Measurements from ENCODE around the gene AURKAIP1. TPM values are rescaled to one million over a fixed set of nuclear protein-coding genes. Genes with fewer than 3 reads are reported as not detected.

Gene AURKAIP1
- total and polyA plus RNA-seq, 9 of the 15 experiments (the other 6 are each of a cell fraction or from before 2014, with no cell fraction given) = 7.8 to 478 (median 92.0) TPM

- peak within 1 kb of the TSS in 1 of 2 experiments; percentile 55; a peak in 1 of 4 replicates for H3K9ac ChIP-seq (ENCODE audit: insufficient read depth in 1 of 2, low read depth in 2 of 2, low read length in 2 of 2)
- no peaks in the 10 kb centered on the region for H3K27me3 ChIP-seq (ENCODE audit: control insufficient read depth in 2 of 2, insufficient read depth in 2 of 2, low read length in 2 of 2)
- peaks cover 4% of the 10 kb centered on the region for H3K9me1 ChIP-seq (ENCODE audit: control insufficient read depth, insufficient read depth, low read length)
- peaks cover 0 to 94% of the 10 kb centered on the region in 2 experiments; a peak in 2 of 5 replicates for H3K4me1 ChIP-seq (replicated peaks in 1 of 2; ENCODE audit: control insufficient read depth in 2 of 2, insufficient read depth in 2 of 2, low read length in 2 of 2)
- no peak for ATAC-seq
- in situ Hi-C loops (cut with MboI) = no loop called here
- H3K79me2 ChIP-seq (ENCODE audit: control insufficient read depth, insufficient read depth, low read length) = peaks cover 2% of the 10 kb centered on the region; the same call in 1 of the 3 replicates
- ChIA-PET POLR2A (interaction anchor here (0.6 to 1.7 kb wide), 6 partner anchors 11 to 38 kb away, joined by 3 to 9 read pairs (median 4); no protein-coding TSS in a partner anchor), CTCF (ENCODE audit: low intra/inter-chr PET ratio) (no interaction called here)
- BruUV-seq (replicated peaks) = no TSS peak
- H3K9me3 ChIP-seq (replicated peaks; ENCODE audit: control insufficient read depth, insufficient read depth, low read depth, low read length) = peaks cover 6% of the 10 kb centered on the region
- H3K27ac ChIP-seq (ENCODE audit: extremely low read depth, low read depth, low read length) = no peak within 1 kb of the TSS
- H3K36me3 ChIP-seq (ENCODE audit: control insufficient read depth, insufficient read depth, low read length) = peaks cover 34% of the 10 kb centered on the region; the same call in 1 of the 3 replicates
- intact Hi-C loops (cut with micrococcal nuclease) = no loop called here
- H2AFZ ChIP-seq (ENCODE audit: low read depth, low read length) = no peak within 1 kb of the TSS
- 72% methylated on average over 40 of the region's 41 CpGs for WGBS (ENCODE audit: insufficient coverage, low coverage, missing lambda C conversion rate)
- H3K4me3 ChIP-seq = no peak within 1 kb of the TSS
- FAIRE-seq = no peak
- no peak within 1 kb of the TSS for H3K4me2 ChIP-seq (ENCODE audit: insufficient read depth, low read length)
- DNase-seq (ENCODE audit: extremely low read depth in 1 of 4, low spot score in 3 of 4) = no peak
- H4K20me1 ChIP-seq (replicated peaks; ENCODE audit: control insufficient read depth, insufficient read depth, low read length) = peaks cover 12% of the 10 kb centered on the region; the same call in 1 of the 2 replicates
- TF ChIP-seq SUPT5H (IDR thresholded peaks at IDR 0.05) (0 out of 2 replicates have a peak, but pooled peaks have one; percentile 39), POLR2A (conservative IDR thresholded peaks at IDR 0.05) (no peak; the same call in 1 of the 2 replicates), PCBP1 (IDR thresholded peaks at IDR 0.05; ENCODE audit: low read depth, low read length, poor library complexity, severe bottlenecking) (no peak), HNRNPK (IDR thresholded peaks at IDR 0.05; ENCODE audit: low read depth, low read length, poor library complexity, severe bottlenecking) (no peak), ZC3H11A (IDR thresholded peaks at IDR 0.05; ENCODE audit: low read depth, low read length) (no peak), ZBED1 (IDR thresholded peaks at IDR 0.05) (no peak), PHF8 (IDR thresholded peaks at IDR 0.05; ENCODE audit: borderline replicate concordance, low read length) (no peak), ZBTB9 (CRISPR knock-in tag; IDR thresholded peaks at IDR 0.05) (no peak), ZNF551 (CRISPR knock-in tag; IDR thresholded peaks at IDR 0.05) (no peak), RFX5 (IDR thresholded peaks at IDR 0.05; ENCODE audit: low read depth, low read length) (no peak), HBP1 (CRISPR knock-in tag; IDR thresholded peaks at IDR 0.05) (no peak), CHCHD3 (CRISPR knock-in tag; IDR thresholded peaks at IDR 0.05) (no peak), ZHX1 (conservative IDR thresholded peaks at IDR 0.05; ENCODE audit: low read length) (no peak), RBM22 (IDR thresholded peaks at IDR 0.05; ENCODE audit: low read depth, low read length, poor library complexity, severe bottlenecking) (peak; percentile 95), POLR2G (IDR thresholded peaks at IDR 0.05; ENCODE audit: low read depth, low read length) (peak; percentile 80), MEF2A (IDR thresholded peaks at IDR 0.05; ENCODE audit: control insufficient read depth, low read depth, low read length) (no peak), POU5F1 (IDR thresholded peaks at IDR 0.05; ENCODE audit: borderline replicate concordance, low read depth, low read length, partially characterized antibody) (no peak)
Observed at GRCh38 chr1:1331068-1331965, 43.7 kb downstream of the AURKAIP1 start, which contains the start of gene TAS1R3. Gene TAS1R3 (plus strand): TSS chr1:1331280. CDS start chr1:1331346, 66 bp downstream.

Data from K562 (cell line).